Osteocyte (in vitro differentiated cells): ENCODE data around the gene SHMT2. TPM values are rescaled to one million over a fixed set of nuclear protein-coding genes. Genes with fewer than 3 reads are reported as not detected.

Experiments used
- DNase-seq: peaks from one replicate; pipeline ENCODE4 v3.0.0; 2021; ENCODE audit warnings: mixed read lengths; ENCODE audit not compliant: unreplicated experiment; ENCODE audit errors: extremely low spot score
- H3K27ac Mint-ChIP-seq: one replicate; pipeline ENCODE4 v1.8.0; 2021; ENCODE audit warnings: mild to moderate bottlenecking, mixed read lengths; ENCODE audit not compliant: unreplicated experiment
- H3K27me3 Mint-ChIP-seq: one replicate; pipeline ENCODE4 v1.8.0; 2021; ENCODE audit warnings: mixed read lengths; ENCODE audit not compliant: unreplicated experiment
- H3K36me3 Mint-ChIP-seq: one replicate; pipeline ENCODE4 v1.8.0; 2021; ENCODE audit warnings: mixed read lengths; ENCODE audit not compliant: unreplicated experiment
- H3K4me1 Mint-ChIP-seq: one replicate; pipeline ENCODE4 v1.8.0; 2021; ENCODE audit warnings: mixed read lengths; ENCODE audit not compliant: unreplicated experiment
- H3K4me3 Mint-ChIP-seq: one replicate; pipeline ENCODE4 v1.8.0; 2021; ENCODE audit warnings: mild to moderate bottlenecking, moderate library complexity, mixed read lengths; ENCODE audit not compliant: unreplicated experiment
- H3K9me3 Mint-ChIP-seq: one replicate; pipeline ENCODE4 v1.8.0; 2021; ENCODE audit warnings: mixed read lengths; ENCODE audit not compliant: unreplicated experiment
- CTCF ChIP-seq: fragments of 200-600 bp; sonication (generic); IDR thresholded peaks from 2 replicates; pipeline ENCODE4 v1.5.0; 2021; ENCODE audit warnings: antibody characterized with exemption, mild to moderate bottlenecking, moderate library complexity
- total RNA-seq: library from RNA; stranded (reverse); gene quantifications from 2 replicates; pipeline ENCODE4 v1.2.1, GENCODE V29; 2021

Gene SHMT2
- total RNA-seq, 1 donor from 2014 or later = 263 TPM

- Mint-ChIP-seq H3K9me3 (no peaks in the 10 kb centered on the region), H3K27me3 (no peaks in the 10 kb centered on the region), H3K4me3 (no peak overlapping the region), H3K36me3 (peaks cover 6% of the 10 kb centered on the region), H3K27ac (no peak overlapping the region), H3K4me1 (peaks cover 4% of the 10 kb centered on the region)
- DNase-seq = no peak
- no peak for TF ChIP-seq CTCF
These were observed 19.6 kb downstream of the SHMT2 start for GRCh38 chr12:57248934-57249742.

GRCh38 chr12:57250541-57250940, 21.0 kb downstream of the SHMT2 start:
- no peak for DNase-seq
- Mint-ChIP-seq H3K27me3 (no peaks in the 10 kb centered on the region), H3K27ac (no peak overlapping the region), H3K36me3 (peaks cover 5% of the 10 kb centered on the region), H3K4me1 (peaks cover 3% of the 10 kb centered on the region), H3K9me3 (no peaks in the 10 kb centered on the region), H3K4me3 (no peak overlapping the region)
- TF ChIP-seq CTCF = no peak

GRCh38 chr12:57250956-57251355, 21.4 kb downstream of the SHMT2 start, which contains the start of gene STAC3:
TSS of gene STAC3 (minus strand) at chr12:57251187. CDS start at chr12:57249636, 1,551 bp downstream.
- Mint-ChIP-seq H3K36me3 (peaks cover 6% of the 10 kb centered on the region), H3K27me3 (no peaks in the 10 kb centered on the region)

GRCh38 chr12:57254506-57255280, 25.2 kb downstream of the SHMT2 start:
- peaks cover 25% of the 10 kb centered on the region for H3K36me3 Mint-ChIP-seq
- peaks cover 3% of the 10 kb centered on the region for H3K4me1 Mint-ChIP-seq
- H3K4me3 Mint-ChIP-seq = no peak overlapping the region
- no peaks in the 10 kb centered on the region for H3K9me3 Mint-ChIP-seq
- H3K27me3 Mint-ChIP-seq = no peaks in the 10 kb centered on the region
- TF ChIP-seq CTCF = no peak
- no peak for DNase-seq
- no peak overlapping the region for H3K27ac Mint-ChIP-seq

More at GRCh38 chr12:57250956-57251355, 21.4 kb downstream of the SHMT2 start, which contains the start of gene STAC3:
- Mint-ChIP-seq H3K9me3 (no peaks in the 10 kb centered on the region), H3K4me1 (peaks cover 3% of the 10 kb centered on the region), H3K27ac (no peak within 1 kb of the TSS), H3K4me3 (no peak within 1 kb of the TSS)
- DNase-seq = no peak
- TF ChIP-seq CTCF = no peak

GRCh38 chr12:57255916-57256315, 26.4 kb downstream of the SHMT2 start:
- no peak overlapping the region for H3K27ac Mint-ChIP-seq
- no peak overlapping the region for H3K4me3 Mint-ChIP-seq
- no peaks in the 10 kb centered on the region for H3K27me3 Mint-ChIP-seq
- no peaks in the 10 kb centered on the region for H3K9me3 Mint-ChIP-seq
- H3K4me1 Mint-ChIP-seq = no peaks in the 10 kb centered on the region
- TF ChIP-seq CTCF = no peak
- no peak for DNase-seq
- H3K36me3 Mint-ChIP-seq = peaks cover 30% of the 10 kb centered on the region
